Hematopoietic multipotent progenitor cell (in vitro differentiated cells): Measurements from ENCODE around the gene GTSE1. TPM values are rescaled to one million over a fixed set of nuclear protein-coding genes. Genes with fewer than 3 reads are reported as not detected.
A peak's percentile ranks its signal among the peaks of the same experiment; 100 is the strongest.

Experiments used
- DNase-seq, 3 donors: peaks; one replicate each; pipeline ENCODE4 v3.0.0-alpha.2; 2011 to 2015; ENCODE audit warnings: low read depth in 2 of 3, low spot score in 2 of 3
- total RNA-seq: library from RNA; depleted of rRNA; stranded (reverse); fragments of >200 nt; gene quantifications from one replicate; pipeline ENCODE4 v1.2.3, GENCODE V29; 2012

GTSE1 gene
- total RNA-seq, 1 donor, result 1.6 TPM

DNA sequence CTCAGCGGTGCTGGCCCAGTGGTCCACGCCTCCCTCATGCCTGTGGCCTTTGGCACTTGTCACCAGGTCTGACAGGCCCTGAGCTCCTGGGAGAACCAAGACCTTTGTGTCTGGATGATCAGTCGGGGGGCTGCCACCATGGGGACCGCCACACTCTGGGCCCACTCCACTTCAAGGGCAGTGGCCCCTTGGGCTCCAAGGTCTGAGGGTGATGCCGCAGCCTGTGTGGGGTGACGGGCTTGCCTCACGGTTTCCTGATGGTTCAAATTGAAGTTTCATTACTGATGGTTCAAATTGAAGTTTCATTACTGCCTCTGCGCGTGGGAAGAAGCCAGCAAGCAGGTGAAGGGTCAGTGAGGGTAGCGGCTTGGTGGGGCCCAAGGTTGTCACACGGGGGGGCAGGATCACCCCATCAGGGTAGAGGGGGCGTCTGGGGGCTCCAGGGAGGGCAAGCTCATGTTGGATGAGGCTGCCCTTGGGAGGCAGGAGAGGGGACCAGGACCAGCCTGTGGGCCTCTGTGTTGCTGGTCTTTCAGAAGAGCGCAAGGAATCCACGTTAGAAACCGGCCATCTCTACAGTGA is 66.4 kb downstream of the GTSE1 start:
- no peak for DNase-seq

GRCh38 chr22:46363611-46364321 is 67.1 kb downstream of the GTSE1 start:
- no peak for DNase-seq

DNA sequence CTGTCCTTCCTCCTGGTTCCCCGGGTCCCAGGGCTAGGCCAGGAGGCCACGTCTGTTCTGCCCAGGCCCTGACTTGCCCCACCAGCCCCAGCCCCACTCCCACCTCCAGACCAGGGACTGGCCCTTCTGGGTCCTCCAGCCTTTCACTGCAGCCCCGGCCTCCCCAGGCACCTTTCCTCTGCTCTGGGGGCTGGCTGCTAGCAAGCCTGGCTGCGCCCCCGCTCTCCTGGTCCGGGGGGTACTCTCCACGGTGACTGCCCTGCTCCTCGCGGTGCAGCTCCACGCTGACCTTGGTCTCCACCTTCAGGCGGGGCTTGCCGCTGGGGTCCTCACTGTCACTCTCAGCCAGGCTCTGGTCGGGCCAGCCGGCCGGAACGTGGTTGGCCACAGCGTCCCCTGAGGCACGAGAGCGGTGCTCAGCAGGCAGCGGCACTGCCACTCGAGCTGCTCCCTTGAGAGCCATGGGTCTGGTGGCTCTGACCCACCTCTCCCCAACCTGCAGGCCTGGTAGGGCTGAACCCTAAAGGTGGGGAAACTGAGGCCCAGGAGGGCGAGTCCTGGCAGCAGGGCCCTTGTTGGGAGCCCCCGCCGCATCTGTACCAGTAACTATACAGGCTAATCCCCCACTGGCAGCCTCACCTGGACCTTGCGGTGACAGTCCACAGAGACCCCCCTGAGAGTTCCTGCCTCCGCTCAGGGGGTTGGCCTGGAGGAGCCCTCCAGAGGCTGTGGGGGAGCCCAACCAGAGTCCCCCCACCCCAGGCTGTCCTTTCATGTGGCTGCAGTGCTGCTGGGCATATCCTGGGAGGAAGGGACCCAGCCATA is 67.9 kb downstream of the GTSE1 start:
- no peak for DNase-seq

DNA sequence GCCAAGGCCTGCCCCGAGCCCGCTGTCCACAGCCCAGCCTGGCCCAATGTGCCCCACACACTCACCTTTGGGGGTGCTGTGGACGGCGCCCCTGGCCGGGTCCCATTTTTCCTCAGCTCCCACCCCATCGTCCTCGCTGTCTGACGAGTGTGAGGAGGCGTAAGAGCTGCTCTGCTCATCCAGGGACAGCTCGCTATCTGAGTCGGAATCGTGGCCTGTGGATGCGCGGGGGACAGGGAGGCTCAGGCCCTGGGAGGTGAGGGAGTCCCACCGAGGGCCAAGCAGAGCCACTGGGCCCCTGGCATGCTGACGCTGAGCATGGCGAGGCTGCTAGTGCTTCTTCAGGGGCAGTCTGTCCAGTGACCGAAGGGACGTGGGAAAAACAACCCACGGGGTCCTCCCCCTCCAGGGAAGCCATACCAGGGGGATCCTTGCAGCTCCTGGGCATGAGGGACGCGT is 68.5 kb downstream of the GTSE1 start:
- DNase-seq, result no peak

DNA sequence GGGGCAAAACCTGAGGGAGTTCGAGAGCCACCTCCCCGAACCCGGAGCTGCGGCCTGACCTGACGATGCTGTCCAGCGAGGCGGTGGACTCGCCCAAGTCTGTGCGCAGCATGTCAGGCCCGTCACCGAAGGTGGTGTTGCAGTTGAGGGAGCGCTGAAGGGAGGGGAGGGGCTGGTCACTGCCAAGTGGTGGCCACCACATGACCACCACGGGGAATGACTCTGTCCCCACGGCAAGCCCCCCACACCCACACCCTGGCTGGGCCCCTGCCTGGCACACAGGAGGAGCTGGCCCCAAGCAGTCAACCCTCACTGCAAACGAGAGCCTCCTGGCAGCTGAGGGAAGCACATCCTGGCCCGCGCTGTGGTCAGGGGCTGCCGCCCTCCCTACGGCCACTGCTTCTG is 69.7 kb downstream of the GTSE1 start:
- DNase-seq, result no peak

- DNase-seq, result peak in 1 of 3 donors; percentile 44
These were observed 70.4 kb downstream of the GTSE1 start for GRCh38 chr22:46366801-46367706.

DNA sequence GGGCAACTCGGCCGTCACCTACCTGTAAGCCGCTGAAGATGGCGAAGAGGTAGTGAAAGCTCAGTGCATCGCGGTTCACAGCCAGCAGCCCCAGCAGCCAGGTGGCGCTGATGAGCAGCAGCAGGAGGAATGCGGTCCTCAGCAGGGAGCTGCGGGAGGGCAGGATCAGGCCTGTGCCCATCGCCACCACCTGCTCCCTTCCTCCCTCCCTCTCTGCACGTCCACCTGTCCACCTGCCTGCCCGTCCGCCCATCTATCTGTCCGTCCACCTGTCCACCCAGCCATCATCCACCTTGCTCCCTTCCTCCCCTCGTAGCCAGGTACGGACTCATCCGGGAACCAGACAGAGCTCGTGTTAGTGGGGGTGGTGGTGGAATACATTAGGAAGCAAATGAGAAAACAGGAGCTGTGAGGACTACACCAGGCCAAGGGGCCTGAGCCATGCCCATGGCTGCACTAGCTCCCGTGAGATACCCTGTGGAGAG is 71.1 kb downstream of the GTSE1 start:
- DNase-seq, result peak; percentile 34 to 76 (median 65)

DNA sequence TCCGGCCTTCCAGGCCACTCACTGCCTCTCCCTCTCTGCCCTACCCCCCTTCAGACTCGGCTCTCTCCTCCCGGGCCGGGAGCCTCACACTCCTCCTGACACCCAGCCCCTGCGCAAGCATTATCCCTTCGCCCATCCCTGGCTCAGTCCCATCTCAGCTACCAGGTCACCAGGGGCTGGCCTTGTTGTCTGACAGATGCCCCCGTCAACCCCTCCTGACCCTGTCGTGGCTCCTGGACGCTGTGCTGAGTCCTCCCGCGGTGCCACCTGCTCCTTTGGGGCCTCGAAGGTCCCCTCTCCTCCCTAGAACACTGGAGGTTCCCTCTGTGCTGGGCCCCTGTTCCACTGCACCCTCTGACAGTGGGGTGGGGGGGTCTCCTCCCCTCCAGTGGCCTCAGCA is 71.8 kb downstream of the GTSE1 start:
- DNase-seq, result no peak

DNA sequence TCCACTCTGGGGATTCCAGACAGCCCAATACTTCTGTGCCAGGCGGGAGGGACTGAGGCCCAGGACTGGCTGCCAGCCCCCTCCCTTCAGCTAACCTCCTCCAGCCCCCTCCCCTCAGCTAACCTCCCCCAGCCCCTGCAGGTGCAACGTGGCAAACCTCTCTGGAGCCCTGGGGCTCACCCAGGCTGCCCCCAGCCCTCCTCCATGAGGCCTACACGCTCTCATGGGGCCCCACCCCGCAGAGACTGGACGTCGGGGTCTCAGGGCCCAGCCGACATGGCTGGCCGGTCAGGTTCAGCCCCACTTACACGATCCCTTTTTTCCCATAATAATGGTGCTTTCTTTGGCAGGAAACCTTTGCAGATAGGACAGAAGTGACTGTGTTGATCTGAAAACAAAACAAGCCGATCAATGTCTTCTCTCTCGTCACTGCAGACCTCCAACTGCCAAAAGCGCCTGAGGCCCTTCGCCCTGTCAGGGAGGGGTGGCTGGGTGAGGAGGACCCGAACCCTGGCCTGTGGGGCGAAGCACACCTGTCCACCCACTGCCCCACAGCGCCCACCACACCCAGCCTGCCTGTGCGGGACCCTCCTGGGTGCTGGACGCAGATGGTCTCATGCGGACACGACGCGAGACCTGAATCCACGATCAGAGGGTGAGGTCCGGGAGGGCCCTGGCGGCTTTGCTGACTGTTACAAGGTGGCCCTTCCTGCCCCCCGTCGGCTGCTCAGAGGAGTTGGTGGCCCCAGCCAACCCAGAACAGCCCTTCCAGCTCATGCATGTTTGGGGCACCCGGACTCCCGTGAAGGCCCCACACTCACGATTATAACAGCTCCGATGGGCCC is 72.4 kb downstream of the GTSE1 start:
- DNase-seq, result no peak

- DNase-seq, result no peak
These were observed 73.3 kb downstream of the GTSE1 start for GRCh38 chr22:46369716-46370583.

DNA sequence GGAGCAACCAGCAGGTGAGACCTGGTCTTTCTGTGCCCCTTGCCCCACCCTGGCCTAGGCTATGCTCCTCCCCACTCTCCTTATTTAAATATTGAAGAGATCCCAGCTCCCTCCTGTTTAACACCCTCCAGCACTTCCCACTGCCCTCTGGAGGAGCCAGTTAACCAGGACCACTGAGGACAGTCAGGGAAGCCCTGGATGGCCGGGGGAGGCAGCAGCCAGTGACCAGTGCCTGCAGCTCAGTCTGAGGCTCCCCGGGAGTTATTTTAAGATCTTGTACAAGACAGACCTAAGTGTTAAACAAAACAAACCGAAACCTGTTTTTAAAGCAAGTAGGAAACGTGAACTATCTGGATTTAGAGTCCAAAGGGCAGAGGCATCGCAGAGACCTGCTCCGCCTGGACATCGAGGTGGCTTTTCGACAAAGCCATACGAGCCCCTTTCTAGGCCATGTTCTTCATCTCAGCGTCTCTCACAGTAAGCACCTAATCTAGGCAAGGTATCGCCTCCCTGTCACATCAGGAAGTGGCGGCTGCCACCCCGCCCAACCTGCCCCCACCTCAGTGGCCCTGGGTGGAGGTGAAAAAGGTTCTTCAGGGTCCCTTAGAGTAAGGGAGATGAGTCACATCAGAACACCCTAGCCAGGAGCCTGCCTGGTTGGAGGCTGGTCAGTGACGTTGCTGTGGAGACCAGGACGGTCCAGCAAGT is 74.1 kb downstream of the GTSE1 start:
- no peak for DNase-seq

DNA sequence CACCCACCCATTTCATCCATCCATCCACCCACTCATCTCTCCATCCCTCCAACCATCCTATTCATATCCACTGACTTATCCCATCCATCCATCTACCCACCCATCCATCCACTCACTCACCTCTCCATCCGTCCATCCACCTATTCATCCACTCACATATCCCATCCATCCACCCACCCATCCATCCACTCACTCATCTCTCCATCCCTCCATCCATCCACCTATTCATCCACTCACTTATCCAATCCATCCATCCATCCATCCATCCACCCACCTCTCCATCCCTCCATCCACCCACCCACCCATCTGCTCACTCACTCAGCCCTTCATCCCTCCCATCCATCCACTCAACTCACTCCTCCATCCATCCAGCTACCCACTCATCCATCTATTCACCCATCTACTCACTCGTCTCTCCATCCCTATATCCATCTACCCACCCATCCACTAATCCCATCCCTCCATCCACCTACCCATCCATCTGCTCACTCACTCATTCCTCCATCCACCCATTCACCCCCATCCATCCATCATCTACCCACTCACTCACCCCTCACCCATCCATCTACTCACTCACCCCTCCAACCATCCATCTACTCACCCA is 75.1 kb downstream of the GTSE1 start:
- DNase-seq, result no peak

GRCh38 chr22:46372686-46373085 is 76.0 kb downstream of the GTSE1 start:
- DNase-seq, result no peak

- no peak for DNase-seq
These were observed 76.5 kb downstream of the GTSE1 start for GRCh38 chr22:46373159-46373558.

- DNase-seq, result peak in 2 of 3 donors; percentile 68 to 89
These were observed 77.4 kb downstream of the GTSE1 start for GRCh38 chr22:46373921-46374662.

GRCh38 chr22:46374663-46375474 is 78.2 kb downstream of the GTSE1 start:
- no peak for DNase-seq
